SK-N-SH treated with all-trans-retinoic acid at 6 μM for 48 hours (cell line): ENCODE results near the gene EFCAB7.

Experiments used
- ATAC-seq: fragments of 200-7000 bp; cut with Tn5 transposase; 3 replicates; pipeline ENCODE4 v1.9.1; 2020; ENCODE audit warnings: mild to moderate bottlenecking, moderate library complexity
- ARNTL ChIP-seq: fragments of 450-650 bp; formaldehyde crosslinking; IDR thresholded peaks from 2 replicates; pipeline ENCODE4 v1.5.0; 2020; ENCODE audit warnings: low read depth, mild to moderate bottlenecking, moderate library complexity, borderline replicate concordance
- BACH2 ChIP-seq: fragments of 250-450 bp; sonication (Bioruptor Pico); IDR thresholded peaks from 2 replicates; pipeline ENCODE4 v1.9.0; 2021; ENCODE audit warnings: mild to moderate bottlenecking, borderline replicate concordance
- CSDC2 ChIP-seq: fragments of 250-450 bp; sonication (Bioruptor Pico); IDR thresholded peaks from 2 replicates; pipeline ENCODE4 v1.5.0; 2020; ENCODE audit warnings: mild to moderate bottlenecking, moderate library complexity
- ESRRG ChIP-seq: fragments of 250-450 bp; sonication (Bioruptor Pico); IDR thresholded peaks from 2 replicates; pipeline ENCODE4 v1.6.1; 2021; ENCODE audit warnings: mild to moderate bottlenecking
- GLIS3 ChIP-seq: fragments of 250-450 bp; sonication (Bioruptor Pico); IDR thresholded peaks from 2 replicates; pipeline ENCODE4 v1.5.0; 2020; ENCODE audit warnings: mild to moderate bottlenecking, moderate library complexity
- ISL1 ChIP-seq: fragments of 250-450 bp; sonication (Bioruptor Pico); IDR thresholded peaks from 2 replicates; pipeline ENCODE4 v2.1.2; 2022; ENCODE audit warnings: mild to moderate bottlenecking, moderate library complexity
- OSR1 ChIP-seq: fragments of 250-450 bp; sonication (Bioruptor Pico); IDR thresholded peaks from 2 replicates; pipeline ENCODE4 v1.8.0; 2022; ENCODE audit warnings: moderate library complexity, mild to moderate bottlenecking, inconsistent platforms
- PATZ1 ChIP-seq: fragments of 250-450 bp; sonication (Bioruptor Pico); IDR thresholded peaks from 2 replicates; pipeline ENCODE4 v1.8.0; 2020; ENCODE audit warnings: mild to moderate bottlenecking, moderate library complexity, borderline replicate concordance
- PPARA ChIP-seq: fragments of 250-450 bp; sonication (Bioruptor Pico); IDR thresholded peaks from 2 replicates; pipeline ENCODE4 v1.5.0; 2020; ENCODE audit warnings: mild to moderate bottlenecking, borderline replicate concordance
- RARB ChIP-seq: fragments of 250-450 bp; sonication (Bioruptor Pico); IDR thresholded peaks from 2 replicates; pipeline ENCODE4 v1.8.0; 2021; ENCODE audit warnings: mild to moderate bottlenecking, moderate library complexity
- SNAI2 ChIP-seq: fragments of 250-450 bp; sonication (Bioruptor Pico); IDR thresholded peaks from 2 replicates; pipeline ENCODE4 v1.5.0; 2020; ENCODE audit warnings: mild to moderate bottlenecking, moderate library complexity
- TCF4 ChIP-seq: fragments of 250-450 bp; sonication (Bioruptor Pico); IDR thresholded peaks from 2 replicates; pipeline ENCODE4 v1.8.0; 2021; ENCODE audit warnings: mild to moderate bottlenecking, moderate library complexity, borderline replicate concordance
- TOX ChIP-seq: fragments of 250-450 bp; sonication (Bioruptor Pico); IDR thresholded peaks from 2 replicates; pipeline ENCODE4 v1.8.0; 2021; ENCODE audit warnings: mild to moderate bottlenecking, moderate library complexity, borderline replicate concordance
- ZC3H10 ChIP-seq: fragments of 250-450 bp; sonication (Bioruptor Pico); IDR thresholded peaks from 2 replicates; pipeline ENCODE4 v1.5.1; 2021; ENCODE audit warnings: mild to moderate bottlenecking, moderate library complexity
- ZFP3 ChIP-seq: fragments of 250-450 bp; sonication (Bioruptor Pico); IDR thresholded peaks from 2 replicates; pipeline ENCODE4 v1.5.0; 2020; ENCODE audit warnings: mild to moderate bottlenecking, moderate library complexity
- ZNF565 ChIP-seq: fragments of 450-650 bp; formaldehyde crosslinking; conservative IDR thresholded peaks from 2 replicates; pipeline ENCODE4 v1.5.0; 2020; ENCODE audit warnings: low read depth, mild to moderate bottlenecking, moderate library complexity
- ZNF70 ChIP-seq: fragments of 450-650 bp; formaldehyde crosslinking; IDR thresholded peaks from 2 replicates; pipeline ENCODE4 v1.5.0; 2020; ENCODE audit warnings: mild to moderate bottlenecking, moderate library complexity
- ZNF8 ChIP-seq: fragments of 450-650 bp; formaldehyde crosslinking; IDR thresholded peaks from 2 replicates; pipeline ENCODE4 v1.5.0; 2020; ENCODE audit warnings: mild to moderate bottlenecking, moderate library complexity
- TF ChIP-seq, protein P1 (sequence below): fragments of 250-450 bp; sonication (Bioruptor Pico); IDR thresholded peaks from 2 replicates; pipeline ENCODE4 v1.8.0; 2021; ENCODE audit warnings: low read depth, mild to moderate bottlenecking, moderate library complexity, borderline replicate concordance
- TF ChIP-seq, protein P2 (sequence below): fragments of 250-450 bp; sonication (Bioruptor Pico); IDR thresholded peaks from 2 replicates; pipeline ENCODE4 v1.5.0; 2020; ENCODE audit warnings: mild to moderate bottlenecking, moderate library complexity
- TF ChIP-seq, protein P3 (sequence below): fragments of 250-450 bp; sonication (Bioruptor Pico); IDR thresholded peaks from 2 replicates; pipeline ENCODE4 v1.5.1; 2021; ENCODE audit warnings: mild to moderate bottlenecking, moderate library complexity
- TF ChIP-seq, protein P4 (sequence below): fragments of 250-450 bp; sonication (Bioruptor Pico); IDR thresholded peaks from 2 replicates; pipeline ENCODE4 v1.5.1; 2020; ENCODE audit warnings: low read depth, mild to moderate bottlenecking, moderate library complexity

Gene EFCAB7

GRCh38 chr1:63601912-63602311, 78.6 kb downstream of the EFCAB7 start:
- no peak for ATAC-seq
- TF ChIP-seq TCF4 (CRISPR knock-in tag) (no peak), ESRRG (CRISPR knock-in tag) (no peak), SNAI2 (no peak), ZNF70 (CRISPR knock-in tag) (no peak), ZNF565 (CRISPR knock-in tag) (no peak), ISL1 (CRISPR knock-in tag) (no peak), GLIS3 (CRISPR knock-in tag) (no peak), CSDC2 (CRISPR knock-in tag) (no peak)
- TF ChIP-seq, protein P1, sequence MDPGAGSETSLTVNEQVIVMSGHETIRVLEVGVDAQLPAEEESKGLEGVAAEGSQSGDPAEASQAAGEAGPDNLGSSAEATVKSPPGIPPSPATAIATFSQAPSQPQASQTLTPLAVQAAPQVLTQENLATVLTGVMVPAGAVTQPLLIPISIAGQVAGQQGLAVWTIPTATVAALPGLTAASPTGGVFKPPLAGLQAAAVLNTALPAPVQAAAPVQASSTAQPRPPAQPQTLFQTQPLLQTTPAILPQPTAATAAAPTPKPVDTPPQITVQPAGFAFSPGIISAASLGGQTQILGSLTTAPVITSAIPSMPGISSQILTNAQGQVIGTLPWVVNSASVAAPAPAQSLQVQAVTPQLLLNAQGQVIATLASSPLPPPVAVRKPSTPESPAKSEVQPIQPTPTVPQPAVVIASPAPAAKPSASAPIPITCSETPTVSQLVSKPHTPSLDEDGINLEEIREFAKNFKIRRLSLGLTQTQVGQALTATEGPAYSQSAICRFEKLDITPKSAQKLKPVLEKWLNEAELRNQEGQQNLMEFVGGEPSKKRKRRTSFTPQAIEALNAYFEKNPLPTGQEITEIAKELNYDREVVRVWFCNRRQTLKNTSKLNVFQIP (CRISPR knock-in tag) = no peak
- TF ChIP-seq, protein P2, sequence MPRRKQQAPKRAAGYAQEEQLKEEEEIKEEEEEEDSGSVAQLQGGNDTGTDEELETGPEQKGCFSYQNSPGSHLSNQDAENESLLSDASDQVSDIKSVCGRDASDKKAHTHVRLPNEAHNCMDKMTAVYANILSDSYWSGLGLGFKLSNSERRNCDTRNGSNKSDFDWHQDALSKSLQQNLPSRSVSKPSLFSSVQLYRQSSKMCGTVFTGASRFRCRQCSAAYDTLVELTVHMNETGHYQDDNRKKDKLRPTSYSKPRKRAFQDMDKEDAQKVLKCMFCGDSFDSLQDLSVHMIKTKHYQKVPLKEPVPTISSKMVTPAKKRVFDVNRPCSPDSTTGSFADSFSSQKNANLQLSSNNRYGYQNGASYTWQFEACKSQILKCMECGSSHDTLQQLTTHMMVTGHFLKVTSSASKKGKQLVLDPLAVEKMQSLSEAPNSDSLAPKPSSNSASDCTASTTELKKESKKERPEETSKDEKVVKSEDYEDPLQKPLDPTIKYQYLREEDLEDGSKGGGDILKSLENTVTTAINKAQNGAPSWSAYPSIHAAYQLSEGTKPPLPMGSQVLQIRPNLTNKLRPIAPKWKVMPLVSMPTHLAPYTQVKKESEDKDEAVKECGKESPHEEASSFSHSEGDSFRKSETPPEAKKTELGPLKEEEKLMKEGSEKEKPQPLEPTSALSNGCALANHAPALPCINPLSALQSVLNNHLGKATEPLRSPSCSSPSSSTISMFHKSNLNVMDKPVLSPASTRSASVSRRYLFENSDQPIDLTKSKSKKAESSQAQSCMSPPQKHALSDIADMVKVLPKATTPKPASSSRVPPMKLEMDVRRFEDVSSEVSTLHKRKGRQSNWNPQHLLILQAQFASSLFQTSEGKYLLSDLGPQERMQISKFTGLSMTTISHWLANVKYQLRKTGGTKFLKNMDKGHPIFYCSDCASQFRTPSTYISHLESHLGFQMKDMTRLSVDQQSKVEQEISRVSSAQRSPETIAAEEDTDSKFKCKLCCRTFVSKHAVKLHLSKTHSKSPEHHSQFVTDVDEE (CRISPR knock-in tag) = no peak
- TF ChIP-seq, all 23 proteins: peak for 0

DNA sequence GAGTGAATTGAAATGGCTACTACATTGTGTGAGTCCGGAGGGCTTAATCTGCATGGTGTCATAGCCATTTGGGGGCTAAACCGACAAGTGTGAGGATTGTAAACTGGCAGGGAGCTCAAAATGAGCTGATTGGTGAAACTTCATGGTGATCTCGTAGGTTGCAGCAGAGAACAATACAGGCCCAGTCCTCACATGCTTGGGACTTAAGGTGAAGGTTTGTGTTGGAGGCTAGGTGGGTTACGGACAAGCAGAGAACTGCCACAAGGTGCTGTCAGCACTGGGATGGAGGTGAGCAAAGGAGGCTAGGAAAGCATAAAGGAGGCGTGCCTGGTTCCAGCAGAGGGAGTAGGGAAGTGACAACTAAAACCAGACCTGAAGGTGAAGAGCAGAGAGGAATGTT, 79.3 kb downstream of the EFCAB7 start:
- no peak for TF ChIP-seq ZNF565 (CRISPR knock-in tag)
- TF ChIP-seq, protein P2 (CRISPR knock-in tag) = no peak
- TF ChIP-seq ZNF70 (CRISPR knock-in tag) = no peak
- TF ChIP-seq TOX (CRISPR knock-in tag) = no peak
- TF ChIP-seq SNAI2 = no peak
- no peak for TF ChIP-seq PATZ1 (CRISPR knock-in tag)
- TF ChIP-seq, protein P1 (CRISPR knock-in tag) = no peak
- TF ChIP-seq ISL1 (CRISPR knock-in tag) = no peak
- TF ChIP-seq ZC3H10 (CRISPR knock-in tag) = no peak
- TF ChIP-seq CSDC2 (CRISPR knock-in tag) = no peak
- TF ChIP-seq, protein P3, sequence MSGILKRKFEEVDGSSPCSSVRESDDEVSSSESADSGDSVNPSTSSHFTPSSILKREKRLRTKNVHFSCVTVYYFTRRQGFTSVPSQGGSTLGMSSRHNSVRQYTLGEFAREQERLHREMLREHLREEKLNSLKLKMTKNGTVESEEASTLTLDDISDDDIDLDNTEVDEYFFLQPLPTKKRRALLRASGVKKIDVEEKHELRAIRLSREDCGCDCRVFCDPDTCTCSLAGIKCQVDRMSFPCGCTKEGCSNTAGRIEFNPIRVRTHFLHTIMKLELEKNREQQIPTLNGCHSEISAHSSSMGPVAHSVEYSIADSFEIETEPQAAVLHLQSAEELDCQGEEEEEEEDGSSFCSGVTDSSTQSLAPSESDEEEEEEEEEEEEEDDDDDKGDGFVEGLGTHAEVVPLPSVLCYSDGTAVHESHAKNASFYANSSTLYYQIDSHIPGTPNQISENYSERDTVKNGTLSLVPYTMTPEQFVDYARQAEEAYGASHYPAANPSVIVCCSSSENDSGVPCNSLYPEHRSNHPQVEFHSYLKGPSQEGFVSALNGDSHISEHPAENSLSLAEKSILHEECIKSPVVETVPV (CRISPR knock-in tag) = no peak
- TF ChIP-seq TCF4 (CRISPR knock-in tag) = no peak
- TF ChIP-seq OSR1 = no peak
- no peak for TF ChIP-seq ARNTL
- no peak for ATAC-seq

- no peak for ATAC-seq
- TF ChIP-seq PPARA (CRISPR knock-in tag) (no peak), OSR1 (no peak), ZNF8 (CRISPR knock-in tag) (no peak), TOX (CRISPR knock-in tag) (no peak), ARNTL (no peak), BACH2 (CRISPR knock-in tag) (no peak), GLIS3 (CRISPR knock-in tag) (no peak), RARB (no peak), ZFP3 (no peak), ZC3H10 (CRISPR knock-in tag) (no peak)
- TF ChIP-seq, protein P1 (CRISPR knock-in tag) = no peak
- TF ChIP-seq, protein P4, sequence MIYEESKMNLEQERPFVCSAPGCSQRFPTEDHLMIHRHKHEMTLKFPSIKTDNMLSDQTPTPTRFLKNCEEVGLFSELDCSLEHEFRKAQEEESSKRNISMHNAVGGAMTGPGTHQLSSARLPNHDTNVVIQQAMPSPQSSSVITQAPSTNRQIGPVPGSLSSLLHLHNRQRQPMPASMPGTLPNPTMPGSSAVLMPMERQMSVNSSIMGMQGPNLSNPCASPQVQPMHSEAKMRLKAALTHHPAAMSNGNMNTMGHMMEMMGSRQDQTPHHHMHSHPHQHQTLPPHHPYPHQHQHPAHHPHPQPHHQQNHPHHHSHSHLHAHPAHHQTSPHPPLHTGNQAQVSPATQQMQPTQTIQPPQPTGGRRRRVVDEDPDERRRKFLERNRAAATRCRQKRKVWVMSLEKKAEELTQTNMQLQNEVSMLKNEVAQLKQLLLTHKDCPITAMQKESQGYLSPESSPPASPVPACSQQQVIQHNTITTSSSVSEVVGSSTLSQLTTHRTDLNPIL (CRISPR knock-in tag) = no peak
Observed at GRCh38 chr1:63603810-63604209, 80.5 kb downstream of the EFCAB7 start.
